Skeletal muscle tissue (tissue), 4 donors: ENCODE measurements around the gene NMRK2. TPM values are rescaled to one million over a fixed set of nuclear protein-coding genes. Genes with fewer than 3 reads are reported as not detected.

Experiments used
- H3K27ac ChIP-seq: one replicate; pipeline ENCODE4 v1.7.0; 2013; ENCODE audit warnings: mild to moderate bottlenecking, low read depth, low read length, inconsistent platforms
- H3K27me3 ChIP-seq, 3 donors: one replicate each; pipeline ENCODE4 v1.7.0; 2013; ENCODE audit warnings: low read length in 3 of 3; ENCODE audit not compliant: control insufficient read depth in 3 of 3, insufficient read depth in 3 of 3
- H3K36me3 ChIP-seq, 3 donors: one replicate each; pipeline ENCODE4 v1.7.0; 2013; ENCODE audit warnings: low read length in 3 of 3; ENCODE audit not compliant: control insufficient read depth in 3 of 3, insufficient read depth in 3 of 3
- H3K4me1 ChIP-seq, 3 donors: one replicate each; pipeline ENCODE4 v1.7.0; 2013; ENCODE audit warnings: low read length in 3 of 3, mild to moderate bottlenecking in 3 of 3; ENCODE audit not compliant: control insufficient read depth in 3 of 3, insufficient read depth in 3 of 3
- H3K4me3 ChIP-seq, 3 donors: one replicate each; pipeline ENCODE4 v1.7.0; 2013; ENCODE audit warnings: low read length in 3 of 3
- H3K9ac ChIP-seq, 3 donors: one replicate each; pipeline ENCODE4 v1.7.0; 2013; ENCODE audit warnings: low read length in 3 of 3, mild to moderate bottlenecking in 3 of 3, moderate library complexity in 2 of 3, low read depth in 1 of 3
- H3K9me3 ChIP-seq, 3 donors: one replicate each; pipeline ENCODE4 v1.7.0; 2013; ENCODE audit warnings: low read length in 3 of 3; ENCODE audit not compliant: control insufficient read depth in 3 of 3
- total RNA-seq: library from RNA; depleted of rRNA; stranded (reverse); fragments of >200 nt; gene quantifications from one replicate; pipeline ENCODE4 v1.2.3, GENCODE V29; 2014
- donor health status: Osteomylitis.

NMRK2 gene
- total RNA-seq, 1 donor from 2014 or later = 48.5 TPM

DNA sequence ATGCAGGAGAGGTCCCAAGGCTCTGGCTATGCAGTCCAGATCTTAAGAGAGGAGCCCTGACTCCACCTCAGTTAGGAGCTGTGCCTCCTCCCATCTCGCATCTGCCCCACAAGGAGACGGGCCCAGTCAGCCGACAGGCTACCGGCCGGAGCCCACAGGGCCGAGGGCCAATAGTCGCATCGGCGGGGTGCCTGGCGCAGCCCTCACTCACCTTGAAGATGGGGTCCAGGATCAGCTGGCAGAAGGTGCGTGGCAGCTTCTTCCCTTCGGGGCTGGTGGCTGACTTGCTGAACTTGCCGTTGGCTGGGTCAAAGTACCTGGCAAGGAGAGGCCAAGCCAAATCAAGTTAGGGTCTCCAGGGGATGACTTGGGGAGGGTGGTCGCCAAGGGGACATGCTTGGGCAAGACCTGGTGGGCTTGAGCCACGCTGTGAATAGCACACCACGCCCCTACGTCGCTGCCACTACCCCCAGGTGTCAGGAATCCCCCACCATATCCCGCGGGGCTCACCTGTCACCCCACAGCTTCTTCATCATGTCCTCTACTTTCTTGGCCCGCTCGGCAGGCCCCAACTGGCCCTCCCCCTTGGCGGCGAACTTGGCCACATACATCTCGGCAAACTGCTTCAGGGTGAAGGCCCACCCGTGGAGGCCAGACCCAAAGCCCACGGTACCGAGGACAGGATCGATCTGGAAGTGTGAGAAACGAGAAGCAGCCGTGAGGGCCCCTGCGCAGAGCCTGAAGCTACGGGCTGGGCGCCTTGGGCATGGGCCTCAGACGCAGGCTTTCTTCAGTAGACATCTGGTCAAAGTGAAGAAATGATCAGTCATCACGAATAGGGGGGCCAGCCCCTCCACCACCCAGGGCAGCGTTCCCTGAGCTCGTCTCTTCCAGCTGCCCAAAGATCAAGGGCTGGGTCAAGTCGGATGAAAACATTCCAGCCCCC, 49.1 kb downstream of the NMRK2 start:
- peaks cover 35 to 58% (median 46%) of the 10 kb centered on the region in 3 donors for H3K4me1 ChIP-seq
- no peak overlapping the region for H3K4me3 ChIP-seq
- peaks cover 68 to 73% (median 72%) of the 10 kb centered on the region in 3 donors for H3K36me3 ChIP-seq
- H3K27ac ChIP-seq = peak overlapping the region; percentile 1
- H3K27me3 ChIP-seq = no peaks in the 10 kb centered on the region
- peak overlapping the region in 1 of 3 donors; percentile 33 for H3K9ac ChIP-seq
- no peaks in the 10 kb centered on the region for H3K9me3 ChIP-seq

DNA sequence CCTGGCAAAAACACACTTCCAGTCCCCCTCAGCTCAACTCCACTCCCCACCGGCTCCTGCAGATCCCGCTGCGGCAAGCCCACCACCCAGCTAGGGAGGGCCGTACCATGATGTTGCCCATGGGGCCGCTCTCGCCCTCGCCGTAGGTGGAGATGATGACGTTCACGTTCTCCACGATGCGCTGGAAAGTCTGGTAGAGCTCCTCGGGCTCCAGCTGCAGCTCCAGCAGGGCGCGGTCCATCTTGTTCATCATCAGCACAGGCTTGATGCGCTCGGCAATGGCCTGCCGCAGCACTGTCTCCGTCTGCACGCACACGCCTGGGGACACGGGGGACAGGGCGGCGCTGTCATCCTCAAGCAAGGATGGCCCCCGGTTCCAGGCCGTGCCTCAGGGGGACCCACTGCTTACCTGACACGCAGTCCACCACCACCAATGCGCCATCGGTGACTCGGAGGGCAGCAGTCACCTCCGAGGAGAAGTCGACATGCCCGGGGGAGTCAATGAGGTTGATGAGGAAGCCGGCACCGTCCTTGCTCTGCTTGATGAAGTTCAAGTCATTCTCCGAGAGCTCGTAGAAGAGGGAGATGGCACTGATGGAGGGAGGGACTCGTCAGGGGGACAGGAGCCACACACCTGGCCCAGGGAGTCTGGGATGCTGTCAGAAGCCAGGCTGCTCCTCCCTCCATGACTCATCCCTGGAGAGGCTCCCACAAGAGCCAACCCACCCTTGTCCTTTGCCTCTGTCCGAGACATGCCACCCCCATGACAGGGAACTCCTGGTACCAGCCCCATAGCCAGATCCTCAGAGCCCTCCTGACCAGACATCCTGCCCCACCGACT, 50.1 kb downstream of the NMRK2 start:
- Histone ChIP-seq H3K9ac (peak overlapping the region in 1 of 3 donors; percentile 92), H3K27me3 (no peaks in the 10 kb centered on the region), H3K9me3 (no peaks in the 10 kb centered on the region), H3K4me1 (peaks cover 42 to 60% (median 49%) of the 10 kb centered on the region in 3 donors), H3K36me3 (peaks cover 59 to 64% (median 63%) of the 10 kb centered on the region in 3 donors), H3K27ac (peak overlapping the region; percentile 98), H3K4me3 (peak overlapping the region; percentile 88 to 97 (median 95))

DNA sequence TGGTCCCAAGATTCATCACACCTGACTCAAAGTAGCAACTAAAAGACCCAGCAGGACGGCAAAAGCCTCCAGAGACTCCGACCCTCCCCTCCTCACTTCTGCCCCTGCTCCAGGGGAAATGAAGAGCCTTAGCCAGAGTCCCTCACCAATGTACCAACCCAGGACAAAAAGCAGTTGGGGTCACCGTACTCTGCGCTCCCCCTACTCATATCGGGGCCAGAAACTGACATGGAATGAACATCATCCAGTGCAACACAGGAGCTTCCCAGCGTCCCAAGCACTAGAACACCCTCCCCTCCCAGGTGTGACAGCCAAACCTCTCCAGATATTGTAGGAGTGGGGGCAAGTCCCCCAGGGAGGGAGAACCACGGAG, 50.7 kb downstream of the NMRK2 start:
- peak overlapping the region; percentile 91 to 93 (median 92) for H3K9ac ChIP-seq
- H3K36me3 ChIP-seq = peaks cover 54 to 58% (median 57%) of the 10 kb centered on the region in 3 donors
- H3K4me3 ChIP-seq = peak overlapping the region; percentile 88 to 97 (median 95)
- peak overlapping the region; percentile 98 for H3K27ac ChIP-seq
- H3K4me1 ChIP-seq = peaks cover 42 to 60% (median 52%) of the 10 kb centered on the region in 3 donors
- no peaks in the 10 kb centered on the region for H3K9me3 ChIP-seq
- H3K27me3 ChIP-seq = no peaks in the 10 kb centered on the region

DNA sequence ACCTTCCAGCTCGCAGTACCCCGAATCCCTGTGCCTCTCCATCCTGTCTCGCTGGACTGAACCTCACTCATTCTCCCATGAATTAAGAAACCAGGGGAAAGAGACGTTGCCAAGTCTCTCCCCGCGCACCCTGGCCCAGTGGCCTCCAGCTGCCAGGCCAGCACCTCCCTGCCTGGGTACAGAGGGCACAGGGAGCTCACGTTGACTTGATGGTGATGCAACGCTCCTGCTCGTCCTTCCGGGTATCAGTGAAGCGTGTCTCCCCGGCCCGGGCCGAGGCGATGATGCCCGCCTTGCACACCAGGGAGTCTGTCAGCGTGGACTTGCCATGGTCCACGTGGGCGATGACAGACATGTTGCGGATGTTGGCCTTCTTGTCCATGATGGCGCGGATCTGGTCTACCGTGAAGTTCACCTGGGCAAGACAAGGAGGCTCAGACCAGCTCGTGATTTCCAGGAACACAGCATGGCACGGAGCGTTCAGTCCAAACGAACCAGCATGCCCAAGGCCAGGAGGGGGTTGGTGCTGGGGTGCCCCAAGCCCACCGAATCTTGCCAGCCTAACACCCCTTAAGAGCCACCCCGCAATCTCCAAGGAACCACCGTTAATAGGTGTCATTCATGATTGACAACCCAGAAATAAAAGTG, 51.2 kb downstream of the NMRK2 start:
- peak overlapping the region; percentile 98 for H3K27ac ChIP-seq
- peaks cover 52 to 55% (median 53%) of the 10 kb centered on the region in 3 donors for H3K36me3 ChIP-seq
- H3K9ac ChIP-seq = peak overlapping the region; percentile 91 to 93 (median 92)
- no peaks in the 10 kb centered on the region for H3K27me3 ChIP-seq
- H3K9me3 ChIP-seq = no peaks in the 10 kb centered on the region
- peak overlapping the region; percentile 88 to 97 (median 95) for H3K4me3 ChIP-seq
- H3K4me1 ChIP-seq = peaks cover 42 to 60% (median 52%) of the 10 kb centered on the region in 3 donors

DNA sequence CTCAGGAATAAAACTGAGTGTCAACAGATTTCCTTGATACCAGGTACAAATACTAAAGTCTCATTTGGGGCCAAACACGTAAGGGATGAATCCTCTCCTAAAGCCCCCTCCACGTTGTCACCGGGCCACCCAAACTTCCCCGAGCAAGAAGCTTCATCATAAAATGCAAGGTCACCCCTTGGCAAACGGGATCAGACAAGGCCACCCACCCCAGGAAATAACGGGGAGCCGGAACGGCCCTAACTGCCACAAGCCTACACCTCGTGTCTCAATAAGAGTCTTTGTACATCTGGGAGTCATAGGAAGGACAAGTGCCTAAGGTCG, 51.7 kb downstream of the NMRK2 start:
- peak overlapping the region; percentile 91 to 93 (median 92) for H3K9ac ChIP-seq

DNA sequence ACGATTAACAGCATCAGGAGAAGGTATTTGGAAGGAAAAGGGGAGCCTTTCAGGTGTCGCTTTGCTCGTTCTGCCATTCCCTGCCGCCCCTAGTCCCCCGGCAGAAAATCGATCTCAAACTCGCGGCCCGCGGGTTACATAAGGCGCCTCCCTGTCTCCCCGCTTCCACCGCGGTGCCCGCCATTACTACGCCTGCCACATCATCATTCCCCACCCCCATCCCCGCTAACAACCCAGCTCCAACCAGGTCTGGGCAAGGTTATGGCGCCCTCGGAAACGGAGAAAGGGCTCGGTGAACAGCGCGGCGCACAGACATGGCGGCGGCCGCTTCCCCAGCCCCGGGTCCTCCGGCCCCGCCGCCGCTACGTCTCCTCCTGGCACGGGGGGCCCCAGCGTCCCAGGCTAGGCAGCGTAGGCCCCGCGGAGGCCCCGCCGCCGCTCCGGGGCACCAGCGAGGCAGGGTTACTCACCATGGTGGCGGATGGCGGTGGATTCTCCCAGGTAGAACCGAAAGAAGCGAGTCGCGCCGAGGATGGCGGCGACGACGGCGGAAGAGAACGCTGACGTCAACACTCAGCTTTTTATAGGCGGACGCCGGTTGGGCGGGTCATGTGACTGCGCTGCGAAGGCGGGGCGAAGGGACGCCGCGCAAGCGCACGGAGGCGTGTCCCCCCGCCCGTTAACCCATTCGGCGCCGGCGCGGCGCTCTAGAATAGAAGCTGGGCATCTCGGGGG, 52.2 kb downstream of the NMRK2 start, which contains the start of gene EEF2:
EEF2 (minus strand) TSS at position 556 of the 735 bp plus-strand sequence; CDS start at position 473, 83 bp downstream.
- peak within 1 kb of the TSS; percentile 98 for H3K27ac ChIP-seq
- peaks cover 42 to 60% (median 52%) of the 10 kb centered on the region in 3 donors for H3K4me1 ChIP-seq
- H3K27me3 ChIP-seq = no peaks in the 10 kb centered on the region
- H3K36me3 ChIP-seq = peaks cover 42 to 45% (median 43%) of the 10 kb centered on the region in 3 donors
- peak within 1 kb of the TSS; percentile 91 to 93 (median 92) for H3K9ac ChIP-seq
- no peaks in the 10 kb centered on the region for H3K9me3 ChIP-seq
- peak within 1 kb of the TSS; percentile 88 to 97 (median 95) for H3K4me3 ChIP-seq

More for the DNA sequence above, 51.7 kb downstream of the NMRK2 start:
- peaks cover 42 to 60% (median 52%) of the 10 kb centered on the region in 3 donors for H3K4me1 ChIP-seq
- peak overlapping the region; percentile 98 for H3K27ac ChIP-seq
- peaks cover 47 to 50% (median 48%) of the 10 kb centered on the region in 3 donors for H3K36me3 ChIP-seq
- no peaks in the 10 kb centered on the region for H3K9me3 ChIP-seq
- peak overlapping the region; percentile 88 to 97 (median 95) for H3K4me3 ChIP-seq
- no peaks in the 10 kb centered on the region for H3K27me3 ChIP-seq

DNA sequence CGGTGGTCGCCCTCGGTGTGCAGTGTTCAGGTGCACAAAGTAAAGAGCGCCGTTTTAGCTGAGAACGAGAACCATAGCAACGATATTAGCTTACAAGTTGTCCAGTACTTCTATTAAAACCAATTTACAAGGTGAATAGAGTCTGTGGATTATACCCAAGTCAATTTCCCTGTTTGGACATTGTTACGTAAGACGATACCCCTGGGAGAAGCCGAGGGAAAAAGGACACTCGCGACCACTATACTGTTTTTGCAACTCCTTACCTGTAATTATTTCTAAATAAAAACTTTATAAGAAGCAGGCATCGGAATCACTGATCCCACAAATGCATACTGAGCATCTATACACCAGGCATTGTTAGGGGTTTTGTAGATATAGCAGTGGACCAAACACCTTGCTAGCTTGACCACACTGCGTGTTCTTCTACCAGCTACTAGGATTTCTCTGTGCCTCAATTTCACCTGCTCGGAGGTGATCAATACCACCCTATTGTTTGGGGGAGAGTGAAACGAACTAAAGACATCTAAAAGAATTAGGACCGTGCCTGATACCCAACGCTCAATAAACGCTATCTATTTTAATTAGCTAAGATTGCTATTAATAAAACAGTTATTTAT, 52.9 kb downstream of the NMRK2 start:
- peak overlapping the region; percentile 57 to 82 (median 67) for H3K9ac ChIP-seq
- H3K4me1 ChIP-seq = peaks cover 42 to 60% (median 50%) of the 10 kb centered on the region in 3 donors
- H3K36me3 ChIP-seq = peaks cover 35 to 38% (median 36%) of the 10 kb centered on the region in 3 donors
- H3K9me3 ChIP-seq = no peaks in the 10 kb centered on the region
- H3K27me3 ChIP-seq = no peaks in the 10 kb centered on the region
- peak overlapping the region; percentile 98 for H3K27ac ChIP-seq
- peak overlapping the region; percentile 88 to 97 (median 95) for H3K4me3 ChIP-seq

DNA sequence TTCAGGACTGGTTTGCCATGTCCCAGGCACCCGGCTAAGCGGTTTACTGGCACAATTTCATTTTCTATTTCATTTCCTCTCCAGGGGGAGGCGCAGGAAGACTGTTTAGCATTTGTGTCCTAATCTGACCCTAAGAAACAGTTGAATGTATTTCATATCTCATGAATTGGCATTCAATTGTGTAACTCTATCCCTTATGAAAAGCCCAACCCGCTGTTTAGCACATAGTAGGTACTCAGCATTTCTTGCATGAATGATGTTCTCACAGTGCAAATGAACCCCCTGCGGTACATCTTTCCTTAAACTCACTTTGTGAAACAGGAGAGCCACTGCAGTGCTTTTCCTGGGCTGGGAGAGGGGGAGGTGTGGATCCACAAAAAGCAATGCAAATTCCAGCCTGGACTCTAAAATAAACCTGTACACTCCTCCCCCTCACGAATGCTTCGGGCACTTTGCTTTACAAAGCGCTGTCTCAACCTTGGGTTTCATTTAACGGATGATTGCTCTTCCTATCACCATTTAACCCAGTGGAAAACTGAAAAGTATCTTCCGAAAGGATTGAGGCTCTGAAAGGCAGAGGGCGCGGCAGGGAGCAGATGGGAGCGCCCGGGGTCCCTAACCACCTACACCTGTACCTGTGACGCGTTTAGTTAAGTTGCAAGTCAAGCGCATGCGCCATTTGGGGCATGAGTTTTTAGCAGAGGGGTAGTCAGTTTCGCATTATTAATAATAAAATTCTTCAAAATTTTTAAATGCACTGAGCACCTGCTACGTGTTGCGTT, 53.6 kb downstream of the NMRK2 start:
- H3K4me1 ChIP-seq = peaks cover 42 to 54% (median 50%) of the 10 kb centered on the region in 3 donors
- peaks cover 28 to 31% (median 29%) of the 10 kb centered on the region in 3 donors for H3K36me3 ChIP-seq
- no peaks in the 10 kb centered on the region for H3K27me3 ChIP-seq
- H3K9ac ChIP-seq = peak overlapping the region; percentile 57 to 82 (median 74)
- H3K9me3 ChIP-seq = no peaks in the 10 kb centered on the region
- H3K4me3 ChIP-seq = peak overlapping the region; percentile 88 to 97 (median 95)
- peak overlapping the region; percentile 98 for H3K27ac ChIP-seq
